Peyer's patch (tissue), 4 donors: ENCODE results near the gene SLC35G6. TPM values are rescaled to one million over a fixed set of nuclear protein-coding genes. Genes with fewer than 3 reads are reported as not detected.
A peak's percentile ranks its signal among the peaks of the same experiment; 100 is the strongest.

Source experiments
- DNase-seq, 3 donors: peaks; one replicate each; pipeline ENCODE4 v3.0.0-alpha.2; 2017 to 2019
- H3K27ac ChIP-seq, 4 donors: fragments of 200-600 bp; sonication (generic); one replicate each; pipeline ENCODE4 v1.5.1; 2016 to 2019
- H3K27me3 ChIP-seq, 2 donors: fragments of 200-600 bp; sonication (generic); one replicate each; pipeline ENCODE4 v1.5.1; 2019
- H3K36me3 ChIP-seq, 3 donors: fragments of 200-600 bp; sonication (generic); one replicate each; pipeline ENCODE4 v1.5.1; 2016 to 2019
- H3K4me1 ChIP-seq, 4 donors: fragments of 200-600 bp; sonication (generic); one replicate each; pipeline ENCODE4 v1.5.1; 2016 to 2019
- H3K4me3 ChIP-seq, 4 donors: fragments of 200-600 bp; sonication (generic); 1 replicate in 3 of 4; 2 replicates in 1 of 4; pipeline ENCODE4 v1.5.1; 2016 to 2019; ENCODE audit warnings: mild to moderate bottlenecking in 1 of 4
- H3K9me3 ChIP-seq, 4 donors: fragments of 200-600 bp; sonication (generic); one replicate each; pipeline ENCODE4 v1.5.1; 2016 to 2019; ENCODE audit warnings: mild to moderate bottlenecking in 1 of 4
- CTCF ChIP-seq, 6 experiments: fragments of 450-650 bp in 4 of 6; fragments of 200-600 bp in 2 of 6; sonication (generic) in 1 of 6; IDR thresholded peaks; one replicate each; pipeline ENCODE4 v1.5.1; 2017 to 2019; ENCODE audit warnings: antibody characterized with exemption in 6 of 6, mild to moderate bottlenecking in 3 of 6, moderate library complexity in 1 of 6
- POLR2A ChIP-seq, 2 donors: fragments of 450-650 bp; IDR thresholded peaks; one replicate each; pipeline ENCODE4 v1.5.1; 2017; ENCODE audit warnings: antibody characterized with exemption in 2 of 2, mild to moderate bottlenecking in 2 of 2, moderate library complexity in 2 of 2
- total RNA-seq, 4 donors: library from RNA; depleted of rRNA; stranded (reverse); fragments of >200 nt; gene quantifications; one replicate each; pipeline ENCODE4 v1.1.0, GENCODE V29; 2016

Gene SLC35G6
- total RNA-seq, 4 donors from 2014 or later, result not detected

DNA sequence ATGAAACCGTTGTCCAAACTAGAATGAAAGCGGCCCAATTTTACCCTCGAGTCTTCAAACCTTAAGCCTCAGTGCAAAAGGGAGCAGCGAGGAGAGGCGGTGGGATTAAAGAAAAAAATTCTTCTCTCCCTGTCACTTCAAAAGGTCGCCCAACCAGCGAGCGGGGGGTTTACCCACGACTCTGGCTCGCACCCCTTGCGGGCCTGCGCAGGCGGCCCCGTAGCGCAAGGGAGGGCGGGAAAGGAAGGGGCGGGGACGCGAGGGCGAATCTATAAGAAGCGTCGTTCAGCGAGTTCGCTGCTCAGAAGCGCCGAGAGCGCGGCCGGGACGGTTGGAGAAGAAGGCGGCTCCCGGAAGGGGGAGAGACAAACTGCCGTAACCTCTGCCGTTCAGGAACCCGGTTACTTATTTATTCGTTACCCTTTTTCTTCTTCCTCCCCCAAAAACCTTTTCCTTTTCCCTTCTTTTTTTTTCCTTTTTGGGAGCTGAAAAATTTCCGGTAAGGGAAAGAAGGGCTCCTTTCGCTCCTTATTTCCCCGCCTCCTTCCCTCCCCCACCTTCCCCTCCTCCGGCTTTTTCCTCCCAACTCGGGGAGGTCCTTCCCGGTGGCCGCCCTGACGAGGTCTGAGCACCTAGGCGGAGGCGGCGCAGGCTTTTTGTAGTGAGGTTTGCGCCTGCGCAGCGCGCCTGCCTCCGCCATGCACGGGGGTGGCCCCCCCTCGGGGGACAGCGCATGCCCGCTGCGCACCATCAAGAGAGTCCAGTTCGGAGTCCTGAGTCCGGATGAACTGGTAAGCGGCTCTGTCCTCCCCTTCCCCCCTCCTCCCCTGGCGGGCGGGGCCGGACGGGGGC, 3.0 kb downstream of the SLC35G6 start, which contains the start of gene POLR2A:
POLR2A (plus strand) TSS at position 300 of the 852 bp plus-strand sequence.
- no peaks in the 10 kb centered on the region for H3K9me3 ChIP-seq
- peaks cover 4 to 59% (median 18%) of the 10 kb centered on the region in 4 donors for H3K4me1 ChIP-seq
- no peaks in the 10 kb centered on the region for H3K36me3 ChIP-seq
- peak; percentile 97 to 99 (median 98) for DNase-seq
- peak within 1 kb of the TSS; percentile 64 to 69 (median 66) for H3K4me3 ChIP-seq
- TF ChIP-seq CTCF (IDR thresholded peaks at IDR 0.05) (peak in 3 of 6 experiments; percentile 1 to 14 (median 13)), POLR2A (IDR thresholded peaks at IDR 0.05) (peak; percentile 100)
- H3K27ac ChIP-seq, result peak within 1 kb of the TSS; percentile 94 to 99 (median 98)
- H3K27me3 ChIP-seq, result no peaks in the 10 kb centered on the region

GRCh38 chr17:7484919-7485377, 3.7 kb downstream of the SLC35G6 start:
- Histone ChIP-seq H3K4me3 (peak overlapping the region; percentile 64 to 69 (median 66)), H3K9me3 (no peaks in the 10 kb centered on the region), H3K27me3 (no peaks in the 10 kb centered on the region), H3K27ac (peak overlapping the region; percentile 94 to 99 (median 98)), H3K4me1 (peaks cover 4 to 62% (median 16%) of the 10 kb centered on the region in 4 donors), H3K36me3 (no peaks in the 10 kb centered on the region)
- DNase-seq, result no peak
- TF ChIP-seq POLR2A (IDR thresholded peaks at IDR 0.05) (no peak), CTCF (IDR thresholded peaks at IDR 0.05) (peak in 1 of 6 experiments; percentile 5)

GRCh38 chr17:7486181-7486580, 4.9 kb downstream of the SLC35G6 start:
- H3K27ac ChIP-seq, result peak overlapping the region in 3 of 4 donors; percentile 57 to 99 (median 97)
- H3K4me1 ChIP-seq, result peaks cover 4 to 68% (median 16%) of the 10 kb centered on the region in 4 donors
- no peaks in the 10 kb centered on the region for H3K27me3 ChIP-seq
- TF ChIP-seq CTCF (IDR thresholded peaks at IDR 0.05), result no peak
- no peak for TF ChIP-seq POLR2A (IDR thresholded peaks at IDR 0.05)
- no peaks in the 10 kb centered on the region for H3K36me3 ChIP-seq
- H3K4me3 ChIP-seq, result peak overlapping the region; percentile 64 to 69 (median 66)
- DNase-seq, result no peak
- no peaks in the 10 kb centered on the region for H3K9me3 ChIP-seq

GRCh38 chr17:7490144-7490543, 8.9 kb downstream of the SLC35G6 start:
- no peak overlapping the region for H3K27ac ChIP-seq
- H3K27me3 ChIP-seq, result no peaks in the 10 kb centered on the region
- H3K4me1 ChIP-seq, result peaks cover 4 to 94% (median 24%) of the 10 kb centered on the region in 4 donors
- no peak for DNase-seq
- H3K9me3 ChIP-seq, result no peaks in the 10 kb centered on the region
- TF ChIP-seq CTCF (IDR thresholded peaks at IDR 0.05) (no peak), POLR2A (IDR thresholded peaks at IDR 0.05) (no peak)
- no peak overlapping the region for H3K4me3 ChIP-seq
- peaks cover 0 to 6% (median 0%) of the 10 kb centered on the region in 3 donors for H3K36me3 ChIP-seq

DNA sequence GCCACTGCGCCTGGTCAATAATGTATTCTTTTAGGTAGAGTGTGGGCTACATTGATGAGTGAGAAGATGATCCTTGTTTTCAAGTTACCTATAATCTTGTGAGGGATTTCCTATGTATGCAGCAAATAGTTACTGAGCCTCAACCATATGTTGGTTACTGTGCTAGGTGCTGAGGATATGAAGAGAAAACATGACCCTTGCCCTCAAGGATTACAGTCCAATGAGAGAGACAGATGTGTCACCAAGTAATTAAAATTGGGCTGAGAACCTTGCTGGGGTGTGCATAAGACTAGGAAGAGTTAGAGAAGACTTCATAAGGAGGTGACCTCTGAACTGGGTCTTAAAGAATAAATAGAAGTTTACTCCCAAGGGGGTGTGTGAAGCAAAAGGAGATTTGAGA, 10.3 kb downstream of the SLC35G6 start:
- Histone ChIP-seq H3K4me3 (no peak overlapping the region), H3K27ac (peak overlapping the region in 2 of 4 donors; percentile 36 to 60), H3K27me3 (no peaks in the 10 kb centered on the region), H3K36me3 (peaks cover 0 to 17% (median 0%) of the 10 kb centered on the region in 3 donors), H3K4me1 (peaks cover 0 to 80% (median 15%) of the 10 kb centered on the region in 4 donors), H3K9me3 (no peaks in the 10 kb centered on the region)
- no peak for DNase-seq
- TF ChIP-seq CTCF (IDR thresholded peaks at IDR 0.05), result no peak
